Astrocyte of the hippocampus (primary cell): ENCODE data around the gene ATPAF2.

Source experiments
- DNase-seq: peaks from one replicate; pipeline ENCODE4 v3.0.0; 2011; ENCODE audit warnings: low read depth, low spot score

The ATPAF2 gene

GRCh38 chr17:18039535-18040260 is 730 bp upstream of the ATPAF2 start:
- DNase-seq: peak; percentile 61

GRCh38 chr17:18038149-18038850 is 668 bp downstream of the ATPAF2 start:
- DNase-seq: no peak

- no peak for DNase-seq
These were observed 1.5 kb downstream of the ATPAF2 start for GRCh38 chr17:18037486-18037885.

- no peak for DNase-seq
These were observed 3.3 kb downstream of the ATPAF2 start for GRCh38 chr17:18035704-18036103.

- DNase-seq: peak; percentile 88
These were observed 5.4 kb downstream of the ATPAF2 start for GRCh38 chr17:18033442-18034099.

- DNase-seq: no peak
These were observed 7.0 kb downstream of the ATPAF2 start for GRCh38 chr17:18031955-18032354.

- DNase-seq: no peak
These were observed 9.9 kb downstream of the ATPAF2 start for GRCh38 chr17:18028952-18029540.

GRCh38 chr17:18028114-18028951 is 10.6 kb downstream of the ATPAF2 start:
- no peak for DNase-seq

- no peak for DNase-seq
These were observed 11.7 kb downstream of the ATPAF2 start for GRCh38 chr17:18027280-18027679.

GRCh38 chr17:18025945-18026776 is 12.8 kb downstream of the ATPAF2 start:
- DNase-seq: peak; percentile 93

- DNase-seq: peak; percentile 34
These were observed 13.6 kb downstream of the ATPAF2 start for GRCh38 chr17:18025241-18025944.

GRCh38 chr17:18021372-18021771 is 17.6 kb downstream of the ATPAF2 start:
- DNase-seq: no peak

- no peak for DNase-seq
These were observed 18.0 kb downstream of the ATPAF2 start for GRCh38 chr17:18020971-18021370.

- no peak for DNase-seq
These were observed 19.2 kb downstream of the ATPAF2 start for GRCh38 chr17:18019838-18020154.

- DNase-seq: no peak
These were observed 20.5 kb downstream of the ATPAF2 start for GRCh38 chr17:18018411-18018921.

GRCh38 chr17:18017958-18018357 is 21.0 kb downstream of the ATPAF2 start:
- DNase-seq: peak; percentile 62

GRCh38 chr17:18016426-18016825 is 22.5 kb downstream of the ATPAF2 start:
- no peak for DNase-seq

GRCh38 chr17:18015593-18015992 is 23.4 kb downstream of the ATPAF2 start:
- no peak for DNase-seq

- no peak for DNase-seq
These were observed 25.0 kb downstream of the ATPAF2 start for GRCh38 chr17:18014006-18014405.

- DNase-seq: no peak
These were observed 27.7 kb downstream of the ATPAF2 start for GRCh38 chr17:18011286-18011685.
